WTC11 (cell line): ENCODE results near the gene TTC28.

ENCODE experiments used
- ATF1 ChIP-seq: sonication (generic); formaldehyde crosslinking; IDR thresholded peaks from 2 replicates; pipeline ENCODE4 v1.8.1; 2023; ENCODE audit warnings: mild to moderate bottlenecking, moderate library complexity, missing genetic modification reagents
- ATF6 ChIP-seq: sonication (generic); formaldehyde crosslinking; IDR thresholded peaks from 2 replicates; pipeline ENCODE4 v1.8.1; 2023; ENCODE audit warnings: mild to moderate bottlenecking, missing genetic modification reagents
- CTCF ChIP-seq: fragments of 200-600 bp; IDR thresholded peaks from 2 replicates; pipeline ENCODE4 v1.8.0; 2022; ENCODE audit warnings: antibody characterized with exemption
- MAX ChIP-seq: sonication (generic); formaldehyde crosslinking; IDR thresholded peaks from 2 replicates; pipeline ENCODE4 v1.8.0; 2022; ENCODE audit warnings: mild to moderate bottlenecking, missing genetic modification reagents
- MXD4 ChIP-seq: fragments of 250-450 bp; sonication (Bioruptor Pico); IDR thresholded peaks from 2 replicates; pipeline ENCODE4 v1.8.0; 2021; ENCODE audit warnings: mild to moderate bottlenecking, moderate library complexity, borderline replicate concordance
- NFYB ChIP-seq: sonication (generic); formaldehyde crosslinking; conservative IDR thresholded peaks from 2 replicates; pipeline ENCODE4 v1.8.0; 2022; ENCODE audit warnings: low read depth, missing genetic modification reagents
- SMAD3 ChIP-seq: sonication (generic); formaldehyde crosslinking; IDR thresholded peaks from 2 replicates; pipeline ENCODE4 v1.8.0; 2022; ENCODE audit warnings: missing genetic modification reagents, mild to moderate bottlenecking, borderline replicate concordance
- SOX15 ChIP-seq: fragments of 250-450 bp; sonication (Bioruptor Pico); IDR thresholded peaks from 2 replicates; pipeline ENCODE4 v1.9.0; 2021; ENCODE audit warnings: mild to moderate bottlenecking
- SP1 ChIP-seq: sonication (generic); formaldehyde crosslinking; conservative IDR thresholded peaks from 2 replicates; pipeline ENCODE4 v1.8.1; 2022; ENCODE audit warnings: missing genetic modification reagents
- TEAD4 ChIP-seq: sonication (generic); formaldehyde crosslinking; IDR thresholded peaks from 2 replicates; pipeline ENCODE4 v1.8.0; 2022; ENCODE audit warnings: mild to moderate bottlenecking, missing genetic modification reagents
- USF2 ChIP-seq: sonication (generic); formaldehyde crosslinking; IDR thresholded peaks from 2 replicates; pipeline ENCODE4 v1.8.1; 2023; ENCODE audit warnings: mild to moderate bottlenecking, missing genetic modification reagents, moderate library complexity
- ZNF281 ChIP-seq: sonication (generic); formaldehyde crosslinking; IDR thresholded peaks from 2 replicates; pipeline ENCODE4 v1.8.0; 2023; ENCODE audit warnings: mild to moderate bottlenecking, missing genetic modification reagents
- ZNF416 ChIP-seq: fragments of 250-450 bp; sonication (Bioruptor Pico); IDR thresholded peaks from 2 replicates; pipeline ENCODE4 v1.9.0; 2021; ENCODE audit warnings: mild to moderate bottlenecking, inconsistent platforms

DNA sequence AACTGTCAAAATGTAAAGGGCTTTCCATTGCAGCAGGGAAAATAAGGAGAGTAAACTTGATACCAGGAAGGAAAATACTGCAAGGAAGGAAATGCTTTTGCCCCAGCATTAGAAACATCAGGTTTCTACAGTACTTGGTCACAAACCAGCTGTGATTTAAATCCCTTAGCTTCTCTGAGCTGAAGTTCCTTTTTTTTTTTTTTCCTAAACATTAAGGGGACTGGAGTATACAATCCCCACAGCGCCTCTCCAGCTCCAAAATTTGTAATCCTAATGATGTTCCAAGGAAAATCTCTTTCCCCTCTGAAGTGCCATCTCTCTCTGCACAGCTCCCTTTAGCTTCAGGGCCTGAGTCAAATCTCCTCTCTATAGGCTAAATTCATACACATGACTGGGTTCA, 540.1 kb downstream of the TTC28 start:
- TF ChIP-seq ZNF416 (CRISPR knock-in tag) (no peak), SOX15 (no peak), ZNF281 (CRISPR knock-in tag) (no peak), CTCF (no peak), MXD4 (no peak), ATF1 (no peak), MAX (CRISPR knock-in tag) (no peak), SP1 (CRISPR knock-in tag) (no peak), ATF6 (CRISPR knock-in tag) (no peak), TEAD4 (CRISPR knock-in tag) (no peak), SMAD3 (CRISPR knock-in tag) (no peak), NFYB (CRISPR knock-in tag) (no peak), USF2 (no peak)
